ENCODE measurements around the gene RAET1G.
"Not testable (repeated sequence)": the region's sequence is repeated elsewhere in the genome, so short reads cannot be mapped to it uniquely, and the experiment has no call there.

RAET1G gene

DNA sequence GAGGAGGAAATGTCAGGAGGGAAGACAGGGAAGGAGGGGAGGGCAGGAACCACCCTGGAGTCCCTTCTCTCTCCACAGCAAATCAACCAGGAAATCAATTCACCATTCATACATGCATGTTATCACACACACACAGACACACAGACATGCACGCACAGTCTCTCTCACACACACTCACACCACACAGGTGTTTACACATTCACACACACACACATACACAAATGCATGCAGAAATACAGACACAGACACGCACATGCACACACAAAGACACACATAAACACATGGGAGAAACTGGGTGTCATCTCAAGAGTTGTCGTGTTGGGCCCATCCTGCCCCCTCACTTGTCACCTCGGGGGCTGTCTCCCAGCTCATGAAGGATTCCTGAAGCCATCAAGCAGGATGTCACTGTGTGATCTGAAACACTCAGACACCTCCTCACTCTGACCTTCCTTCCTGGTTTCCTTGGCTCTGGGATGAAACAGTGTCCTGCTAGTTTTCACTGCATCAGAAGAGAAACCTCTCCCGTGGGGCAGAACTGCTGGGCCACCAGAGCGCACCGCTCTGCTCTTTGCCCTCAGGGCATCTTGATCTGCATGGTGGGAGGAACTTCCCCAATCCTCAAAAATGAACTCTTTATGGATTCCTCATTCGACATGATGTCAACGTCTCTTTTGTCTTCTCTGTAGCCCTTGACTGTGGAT lies 9.2 kb downstream of the RAET1G start:
- no peak for DNase-seq (ENCODE audit: low read depth)

DNA sequence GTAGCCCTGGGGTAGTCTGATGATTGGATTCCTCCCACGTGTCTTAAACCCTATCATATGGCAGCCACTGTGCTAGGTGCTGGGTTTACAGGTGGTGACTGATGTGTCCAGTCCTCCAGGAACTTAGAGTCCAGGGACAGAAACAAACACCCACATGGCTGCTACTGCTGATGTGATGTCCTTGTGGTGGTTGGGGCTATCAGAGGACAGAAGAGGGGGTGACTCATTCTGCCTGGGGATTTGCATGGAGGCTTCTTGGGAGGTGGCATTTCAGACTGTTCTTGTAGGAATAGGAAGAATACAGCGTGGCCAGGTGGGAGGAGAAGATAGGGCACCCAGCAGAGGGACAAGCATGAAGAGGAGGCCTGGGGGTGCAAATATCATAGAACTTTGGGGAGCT lies 9.8 kb downstream of the RAET1G start:
- DNase-seq (ENCODE audit: low read depth), result no peak

DNA sequence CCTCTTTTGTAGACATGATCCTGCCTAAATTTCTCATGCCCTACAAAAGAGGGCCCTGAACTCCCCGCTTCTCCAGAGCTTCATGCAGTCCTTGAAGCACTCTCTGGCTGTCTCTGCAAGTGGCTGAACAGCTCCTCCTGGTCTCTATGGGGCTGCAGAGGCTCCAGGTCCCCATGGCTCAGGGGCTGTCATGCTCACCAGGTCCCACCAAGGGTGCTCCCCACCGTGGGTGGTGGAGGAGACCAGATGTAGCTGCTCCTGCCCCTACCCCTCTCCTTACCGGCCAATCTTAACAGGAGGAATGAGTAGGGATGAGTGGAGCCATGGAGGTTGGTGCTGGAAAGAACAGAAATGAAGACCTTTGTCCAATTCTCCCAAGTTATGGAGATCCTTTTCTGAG lies 10.2 kb downstream of the RAET1G start:
- DNase-seq (ENCODE audit: low read depth), result not testable (repeated sequence)

DNA sequence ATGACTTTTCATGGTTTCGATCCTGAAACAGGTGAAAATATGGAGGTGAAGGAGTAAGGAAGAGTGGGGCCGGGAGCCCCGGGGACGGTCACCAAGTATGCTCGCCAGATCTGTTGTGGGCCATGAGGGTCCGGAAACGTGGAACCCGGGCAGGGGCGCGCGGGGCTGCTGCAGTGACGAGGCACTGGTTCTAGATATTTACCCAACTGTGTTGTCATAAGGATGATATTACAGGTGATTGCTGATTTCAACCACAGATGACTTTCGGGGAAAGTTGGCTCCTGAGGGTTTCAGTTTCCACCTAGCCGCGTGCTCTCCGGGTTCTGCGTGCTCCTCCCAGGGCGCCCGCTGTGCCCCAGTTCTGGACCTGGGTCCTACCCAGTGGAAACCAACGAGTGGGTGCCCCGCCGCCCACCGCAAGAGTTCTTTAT lies 12.2 kb downstream of the RAET1G start:
- DNase-seq (ENCODE audit: low read depth), result no peak

DNA sequence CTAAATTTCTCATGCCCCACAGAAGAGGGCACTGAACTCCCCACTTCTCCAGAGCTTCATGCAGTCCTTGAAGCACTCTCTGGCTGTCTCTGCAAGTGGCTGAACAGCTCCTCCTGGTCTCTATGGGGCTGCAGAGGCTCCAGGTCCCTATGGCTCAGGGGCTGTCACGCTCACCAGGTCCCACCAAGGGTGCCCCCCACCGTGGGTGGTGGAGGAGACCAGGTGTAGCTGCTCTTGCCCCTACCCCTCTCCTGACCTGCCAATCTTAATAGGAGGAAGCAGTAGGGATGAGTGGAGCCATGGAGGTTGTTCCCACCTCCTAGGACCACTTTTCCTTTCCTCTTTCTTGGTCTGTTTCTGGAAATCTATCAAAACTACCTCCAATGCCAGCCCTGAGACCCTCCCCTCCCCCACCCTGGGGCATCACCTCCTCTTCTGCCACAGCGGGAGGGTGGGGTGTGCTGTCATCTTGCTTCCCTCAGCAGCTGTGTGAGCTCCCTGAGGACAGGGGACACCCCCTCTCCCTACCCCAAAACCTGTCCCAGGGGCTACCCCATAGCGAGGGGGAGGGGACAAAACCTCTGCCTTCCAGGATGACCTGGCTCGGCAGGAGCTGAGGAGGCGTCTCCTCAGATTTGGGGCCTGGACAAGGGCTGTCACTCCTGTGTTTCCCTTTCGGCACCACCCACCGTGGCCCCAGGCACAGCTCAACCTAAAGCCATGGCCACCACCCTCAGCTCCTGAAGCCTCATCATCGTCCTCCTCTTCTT lies 13.0 kb downstream of the RAET1G start:
- DNase-seq (ENCODE audit: low read depth), result no peak

DNA sequence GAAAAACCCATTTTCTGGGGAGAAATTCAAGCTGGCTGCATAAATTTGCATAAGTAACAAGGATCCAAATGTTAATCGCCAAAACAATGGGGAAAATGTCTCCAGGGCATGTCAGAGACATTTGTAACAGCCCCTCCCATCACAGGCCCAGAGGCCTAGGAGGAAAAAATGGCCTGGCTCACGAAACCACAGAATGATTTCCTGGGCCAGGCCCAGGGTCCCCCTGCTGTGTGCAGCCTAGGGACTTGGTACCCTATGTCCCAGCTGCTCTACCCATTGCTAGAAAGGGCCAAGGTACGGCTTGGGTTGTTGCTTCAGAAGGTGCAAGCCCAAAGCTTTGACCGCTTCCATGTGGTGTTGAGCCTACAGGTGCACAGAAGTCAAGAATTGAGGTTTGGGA lies 14.4 kb downstream of the RAET1G start:
- not testable (repeated sequence) for DNase-seq (ENCODE audit: low read depth)

DNA sequence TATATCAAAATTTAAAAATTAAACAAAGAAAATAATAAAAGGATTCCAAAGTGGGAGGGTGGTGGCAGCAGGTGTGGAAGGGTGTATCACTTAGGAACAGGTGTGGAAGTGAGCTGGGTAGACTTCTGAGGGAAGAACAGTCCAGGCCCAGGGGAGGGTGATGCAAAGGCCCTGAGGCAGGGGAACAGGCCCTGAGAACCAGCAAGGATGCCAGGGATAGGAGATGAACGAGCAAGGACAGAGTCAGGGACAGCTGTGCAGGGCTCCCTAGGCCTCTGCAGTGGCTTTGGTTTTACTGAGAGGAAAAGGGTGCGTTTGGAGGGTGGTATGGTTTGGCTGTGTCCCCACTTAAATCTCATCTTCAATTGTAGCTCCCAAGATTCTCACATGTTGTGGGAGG lies 15.6 kb downstream of the RAET1G start:
- DNase-seq (ENCODE audit: low read depth), result no peak

DNA sequence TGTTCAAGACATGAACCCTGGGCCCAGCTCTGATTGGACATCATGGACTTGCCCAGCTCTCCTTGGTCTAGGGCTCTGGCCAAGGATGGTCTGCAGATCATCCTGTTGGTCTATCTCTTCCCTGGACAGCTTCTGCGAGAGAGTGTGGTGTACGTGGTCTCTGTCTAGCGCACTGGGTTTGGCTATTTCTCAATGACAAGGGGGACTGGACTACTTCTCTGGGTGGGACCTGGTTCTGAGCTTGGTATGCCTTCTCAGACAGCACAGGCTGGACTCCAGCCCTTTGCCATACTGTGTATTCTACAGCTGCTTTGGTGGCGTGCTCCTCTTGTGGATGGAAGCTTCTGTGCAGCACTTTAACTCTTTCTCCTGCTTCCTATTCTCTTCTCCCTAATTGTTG lies 16.5 kb downstream of the RAET1G start:
- no peak for DNase-seq (ENCODE audit: low read depth)

DNA sequence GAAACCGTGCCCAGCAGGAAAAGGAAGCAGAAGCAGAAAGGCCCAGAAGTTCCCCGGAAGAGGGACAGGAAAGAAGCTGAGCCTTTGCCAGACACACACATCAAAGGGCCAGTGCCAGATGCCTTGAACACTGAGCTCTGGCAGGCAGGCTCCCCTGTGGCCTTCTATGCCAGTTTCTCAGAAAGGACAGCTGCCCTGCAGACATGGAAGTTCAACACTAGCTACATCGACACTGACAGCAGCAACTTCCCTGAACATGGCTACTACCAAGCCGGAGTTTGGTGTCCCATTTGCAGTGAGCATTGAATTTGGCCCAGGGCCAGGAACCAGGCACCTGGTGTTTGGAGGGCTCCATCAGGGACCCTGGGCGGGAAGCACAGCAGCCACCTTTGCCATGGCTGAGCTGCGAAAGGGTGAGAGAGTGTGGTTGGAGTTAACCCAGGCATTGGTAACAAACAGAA lies 17.0 kb downstream of the RAET1G start:
- no peak for DNase-seq (ENCODE audit: low read depth)

DNA sequence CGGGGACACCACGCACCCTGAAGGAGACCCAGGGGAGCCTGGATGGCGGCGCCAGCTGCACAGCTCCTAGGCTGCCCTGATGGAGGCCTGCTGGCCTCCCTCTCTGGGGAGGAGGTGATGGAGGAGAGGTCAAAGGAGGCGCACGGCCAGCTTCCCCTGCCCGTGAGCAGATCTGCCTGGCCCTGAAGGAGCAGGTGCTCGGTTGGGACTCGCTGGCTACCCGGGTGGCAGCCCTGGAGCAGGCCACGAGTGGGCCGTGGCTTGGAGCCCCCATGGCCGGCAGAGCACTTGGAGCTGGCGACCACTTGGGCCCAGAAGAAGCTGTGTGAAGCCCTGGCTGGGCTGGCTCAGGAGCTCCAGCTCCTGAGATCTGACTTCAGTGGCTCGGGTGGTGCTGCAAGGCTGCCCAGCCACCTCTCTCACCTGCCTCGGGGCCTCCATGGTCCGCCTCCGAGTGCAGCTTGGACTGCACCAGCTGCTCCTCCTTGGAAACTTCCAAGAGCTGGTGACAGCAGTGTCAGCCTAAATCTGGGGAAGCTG lies 17.5 kb downstream of the RAET1G start:
- DNase-seq (ENCODE audit: low read depth), result no peak

DNA sequence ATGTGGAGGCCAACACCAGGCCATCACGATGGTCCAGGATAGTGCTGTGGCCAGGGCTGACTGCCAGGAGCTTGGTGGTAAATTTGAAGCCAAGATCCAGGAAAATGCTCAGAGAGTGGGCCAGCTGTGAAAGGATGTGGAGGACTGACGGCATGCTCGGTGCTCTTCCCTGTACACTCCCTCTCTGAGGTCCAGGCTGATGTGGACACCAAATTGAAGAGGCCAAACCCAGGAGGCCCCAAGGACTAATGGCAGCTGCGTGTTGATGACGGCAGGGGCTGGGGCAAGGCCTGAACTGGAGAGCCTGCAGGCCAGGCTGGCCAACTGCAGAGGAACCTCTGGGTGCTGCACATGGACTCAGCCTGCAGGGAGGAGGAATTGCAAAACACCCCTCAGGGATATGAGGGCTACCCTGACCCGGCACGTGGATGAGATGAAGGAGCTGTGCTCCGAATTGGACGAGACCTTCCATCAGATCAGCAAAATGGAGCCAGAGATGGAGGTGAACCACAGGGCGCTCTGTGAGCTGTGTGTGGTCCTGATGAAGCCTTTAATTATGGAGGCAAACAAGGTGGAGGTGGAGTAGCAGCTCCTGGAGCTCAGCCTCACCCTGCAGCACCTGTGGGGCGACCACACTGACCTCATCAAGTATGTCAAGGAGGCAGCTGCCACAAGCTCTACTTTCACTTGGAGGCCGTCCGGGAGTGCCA lies 18.1 kb downstream of the RAET1G start:
- DNase-seq (ENCODE audit: low read depth), result no peak

DNA sequence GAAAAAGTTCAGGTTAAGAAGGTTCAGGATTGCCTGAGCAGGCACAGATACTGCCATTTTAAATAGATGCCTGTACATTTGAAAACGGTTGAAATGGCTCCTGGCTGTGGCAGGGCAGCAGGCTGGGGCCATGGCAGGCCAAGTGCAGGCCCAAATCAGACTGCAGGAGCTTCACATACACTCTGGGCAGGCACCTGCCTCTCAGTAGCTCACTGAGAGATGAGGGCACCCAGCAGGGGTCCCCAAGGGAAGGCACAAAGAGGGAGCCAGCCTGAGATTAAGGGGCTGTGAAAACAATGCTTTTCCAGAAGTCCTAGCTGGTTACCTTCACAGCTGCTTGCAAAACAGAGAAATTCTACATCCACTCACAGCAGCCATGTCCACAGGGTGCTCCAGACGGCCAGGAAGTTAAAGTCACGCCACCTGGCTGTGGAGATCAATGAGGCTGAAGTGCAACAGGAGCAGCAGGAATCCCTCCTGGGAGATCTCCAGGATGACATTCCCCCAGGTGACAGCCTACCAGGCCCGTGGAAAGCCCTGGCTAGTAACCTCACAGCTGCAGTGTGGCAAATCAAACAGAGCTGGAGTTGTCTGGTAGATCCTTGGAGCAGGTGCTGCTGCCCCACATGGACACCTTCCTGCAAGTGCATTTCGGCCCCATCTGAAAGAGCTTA lies 18.8 kb downstream of the RAET1G start:
- DNase-seq (ENCODE audit: low read depth), result no peak

DNA sequence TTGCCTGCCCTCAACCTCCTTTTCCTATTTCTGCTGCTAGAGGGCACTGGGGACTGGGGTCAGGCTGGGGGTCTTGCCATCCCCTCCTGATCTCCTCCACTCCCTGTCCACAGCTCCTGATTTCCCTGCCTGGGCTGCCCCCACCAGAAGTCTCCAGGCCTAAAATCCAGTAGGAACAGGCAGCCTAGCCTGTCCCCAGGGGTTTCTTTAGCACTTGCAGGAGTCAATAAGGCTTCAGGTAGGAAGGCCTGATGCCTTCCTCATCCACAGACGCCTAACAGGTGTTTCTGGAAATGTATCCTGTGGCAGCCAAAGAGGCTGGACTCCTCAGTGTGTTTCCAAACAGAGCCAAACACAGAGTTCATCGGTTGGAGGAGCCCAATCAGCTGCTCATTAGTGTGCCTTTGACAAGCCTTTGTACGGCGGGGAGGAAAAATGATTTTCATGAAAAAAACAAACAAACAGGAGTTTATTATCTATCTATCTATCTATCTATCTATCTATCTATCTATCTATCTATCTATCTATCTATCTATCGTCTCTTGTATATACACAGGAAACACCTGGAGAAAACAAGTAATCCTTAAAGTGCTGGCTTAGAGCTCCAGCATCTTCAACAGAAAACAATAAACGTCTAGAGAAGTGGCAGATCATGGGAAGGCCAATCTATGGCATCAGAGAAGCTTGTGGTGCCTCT lies 21.3 kb downstream of the RAET1G start:
- DNase-seq (ENCODE audit: low read depth), result no peak

DNA sequence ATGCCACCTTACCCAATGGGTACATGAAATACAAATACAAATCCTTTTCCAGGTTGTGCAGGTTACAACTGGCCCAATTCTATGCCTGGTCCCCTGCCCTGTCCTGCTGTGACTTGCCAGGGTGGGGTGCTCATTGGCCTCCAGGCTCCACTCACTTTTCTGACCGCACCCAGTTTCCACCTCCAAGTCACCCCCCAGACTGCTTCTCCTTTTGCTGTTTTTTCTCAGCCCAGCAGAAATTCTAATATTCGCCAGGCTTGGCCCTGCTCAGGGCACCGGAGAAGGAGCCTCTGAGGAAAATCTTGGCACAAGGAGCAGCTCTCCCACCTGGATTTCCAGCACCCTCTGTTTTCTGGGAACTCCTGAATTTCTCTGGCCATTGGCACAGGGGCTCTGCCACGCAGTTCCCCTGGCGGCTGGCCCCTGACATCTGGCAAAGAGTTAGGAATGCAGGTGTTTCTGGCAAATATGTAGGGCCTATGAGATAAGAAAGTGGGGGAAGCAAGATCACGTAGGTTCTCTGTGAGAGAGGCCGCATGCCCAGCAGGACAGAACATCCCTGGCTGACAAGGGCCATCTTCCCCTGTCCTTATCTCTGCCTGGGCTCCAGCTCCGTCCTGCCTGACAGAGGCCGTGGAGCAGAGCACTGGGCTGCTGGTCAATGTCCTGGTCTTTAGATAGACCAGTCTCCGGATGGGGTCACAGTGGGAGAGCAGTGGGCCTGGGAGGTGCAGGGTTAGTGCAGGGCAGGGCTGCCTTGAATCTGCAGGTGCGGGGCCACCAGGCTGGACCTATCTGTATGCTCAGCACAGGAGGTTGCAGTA lies 22.1 kb downstream of the RAET1G start:
- no peak for DNase-seq (ENCODE audit: low read depth)

DNA sequence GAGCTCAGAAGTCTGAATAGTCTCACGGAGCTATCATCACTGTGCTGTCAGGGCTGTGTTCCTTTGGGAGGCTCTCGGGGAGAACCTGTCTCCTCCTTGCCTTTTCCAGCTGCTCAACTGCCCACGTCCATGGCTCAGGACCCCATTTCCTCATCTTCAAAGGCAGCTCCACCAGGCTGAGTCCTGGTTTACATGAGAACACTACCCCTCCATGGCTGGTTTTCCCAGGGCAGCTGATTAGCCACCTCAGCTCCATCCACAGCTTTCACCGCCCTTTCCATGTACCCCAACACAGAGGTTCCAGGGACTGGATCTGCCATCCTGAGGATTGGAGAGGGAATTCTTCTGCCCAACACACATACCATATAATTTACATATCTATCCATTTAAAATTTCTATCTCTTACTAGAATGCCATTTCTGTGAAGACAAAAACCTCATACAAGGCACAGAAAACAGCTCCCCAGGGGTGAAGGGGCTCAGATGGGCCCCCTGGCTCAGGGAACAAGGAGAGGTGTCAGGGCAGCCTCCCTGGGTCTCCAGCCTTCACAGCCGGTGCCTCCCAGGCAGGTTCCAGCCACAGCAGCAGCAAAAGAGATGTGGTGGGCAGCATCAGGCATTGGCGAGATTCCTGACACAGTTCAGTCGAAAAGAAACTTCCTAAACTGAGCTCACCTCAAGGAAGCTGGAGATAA lies 22.8 kb downstream of the RAET1G start:
- DNase-seq (ENCODE audit: low read depth), result no peak

DNA sequence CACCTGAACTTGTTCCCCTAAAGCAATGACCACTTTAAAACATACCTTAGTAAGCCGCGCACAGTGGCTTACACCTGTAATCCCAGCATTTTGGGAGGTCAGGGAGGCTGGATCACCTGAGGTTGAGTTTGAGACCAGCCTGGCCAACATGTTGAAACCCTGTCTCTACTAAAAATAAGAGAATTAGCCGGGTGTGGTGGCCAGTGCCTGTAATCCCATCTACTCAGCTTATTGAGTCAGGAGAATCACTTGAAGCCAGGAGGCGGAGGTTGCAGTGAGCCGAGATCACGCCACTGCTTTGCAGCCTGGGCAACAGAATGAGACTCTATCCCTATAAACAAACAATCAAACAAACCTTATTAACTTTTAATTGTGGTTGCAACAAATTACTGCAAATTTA lies 23.4 kb downstream of the RAET1G start:
- no peak for DNase-seq (ENCODE audit: low read depth)

DNA sequence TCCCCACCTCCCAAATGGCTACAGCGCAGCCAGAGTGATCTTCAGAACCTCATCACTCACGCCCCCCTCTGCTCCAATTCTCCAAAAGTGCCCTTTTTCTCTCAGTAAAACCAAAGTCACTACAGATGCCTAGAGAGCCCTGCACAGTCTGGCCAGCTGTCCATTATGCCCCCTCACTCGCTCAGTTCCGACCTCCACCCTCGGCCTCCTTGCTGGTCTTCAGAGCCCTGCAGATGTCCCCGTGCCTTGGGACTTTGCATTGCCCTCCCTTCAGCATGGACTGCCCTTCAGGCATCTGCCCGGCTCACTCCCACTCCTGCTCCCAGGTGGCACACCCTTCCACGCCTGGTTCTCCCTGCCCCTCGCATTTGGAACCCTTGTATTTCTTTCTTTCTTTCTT lies 24.0 kb downstream of the RAET1G start:
- DNase-seq (ENCODE audit: low read depth), result no peak

DNA sequence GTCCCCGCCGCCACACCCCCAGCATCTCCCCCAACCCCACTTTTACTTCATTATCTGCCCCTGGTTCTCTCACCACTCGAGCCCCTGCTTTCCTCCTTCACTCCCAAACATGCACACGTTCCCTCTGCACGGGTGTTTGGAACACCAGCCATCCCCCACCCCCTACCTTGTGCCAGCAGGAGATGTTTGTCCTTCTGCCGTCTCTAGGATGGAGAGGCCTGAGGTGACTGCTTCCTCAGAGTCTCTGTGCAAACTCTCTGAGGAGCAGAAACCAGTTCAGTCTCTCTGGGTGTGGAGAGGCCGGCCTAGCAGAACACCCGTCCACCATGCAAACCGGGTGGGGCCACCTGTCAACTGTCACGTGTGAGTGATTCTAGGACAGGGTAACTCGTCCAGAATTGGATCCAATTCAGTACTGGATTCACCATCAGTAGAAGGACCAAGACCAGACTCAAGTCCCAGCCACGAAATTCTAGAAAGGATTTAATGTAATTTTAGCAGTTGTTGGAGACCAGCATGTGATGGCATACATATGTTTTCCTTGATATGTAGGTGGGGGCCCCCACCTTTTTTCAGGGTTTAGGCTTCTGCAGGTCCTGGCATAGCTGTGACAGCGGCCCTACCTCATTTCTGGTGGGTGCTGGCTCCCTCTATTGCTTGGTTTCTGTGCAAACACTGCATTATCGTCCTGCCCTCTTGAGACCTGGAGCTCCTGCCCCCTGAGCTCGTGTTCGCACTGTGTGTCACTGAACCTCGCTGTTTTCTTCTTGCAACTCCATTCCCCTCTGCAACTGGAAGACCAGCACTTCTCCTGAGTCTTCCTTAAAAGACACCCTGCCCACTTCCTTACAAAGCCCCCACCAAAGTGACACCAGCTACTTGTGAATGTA lies 24.8 kb downstream of the RAET1G start, which contains the start of gene RAET1E:
RAET1E (minus strand) TSS at position 259 of the 890 bp plus-strand sequence. CDS start 7,212 bp downstream, outside the sequence.
- no peak for DNase-seq (ENCODE audit: low read depth)

Measured in T-helper 22 cell (primary cell).